Transverse colon (tissue), 3 donors: ENCODE measurements around the gene CDON.

Experiments used
- EP300 ChIP-seq: sonication (generic); formaldehyde crosslinking; IDR thresholded peaks from one replicate; pipeline ENCODE4 v1.6.1; 2017; ENCODE audit warnings: antibody characterized with exemption, low read depth
- POLR2A ChIP-seq: fragments of 450-650 bp; IDR thresholded peaks from one replicate; pipeline ENCODE4 v1.6.1; 2016; ENCODE audit warnings: antibody characterized with exemption, mild to moderate bottlenecking, moderate library complexity
- TF ChIP-seq, protein P1 (sequence below), 5 experiments: fragments of 200-600 bp in 3 of 5; fragments of 450-650 bp in 2 of 5; sonication (generic) in 3 of 5; IDR thresholded peaks; 1 replicate in 2 of 5; 2 replicates in 3 of 5; pipeline ENCODE4 v1.5.1; 2016 to 2017; ENCODE audit warnings: antibody characterized with exemption in 5 of 5, inconsistent platforms in 3 of 5, mild to moderate bottlenecking in 2 of 5, moderate library complexity in 1 of 5

DNA sequence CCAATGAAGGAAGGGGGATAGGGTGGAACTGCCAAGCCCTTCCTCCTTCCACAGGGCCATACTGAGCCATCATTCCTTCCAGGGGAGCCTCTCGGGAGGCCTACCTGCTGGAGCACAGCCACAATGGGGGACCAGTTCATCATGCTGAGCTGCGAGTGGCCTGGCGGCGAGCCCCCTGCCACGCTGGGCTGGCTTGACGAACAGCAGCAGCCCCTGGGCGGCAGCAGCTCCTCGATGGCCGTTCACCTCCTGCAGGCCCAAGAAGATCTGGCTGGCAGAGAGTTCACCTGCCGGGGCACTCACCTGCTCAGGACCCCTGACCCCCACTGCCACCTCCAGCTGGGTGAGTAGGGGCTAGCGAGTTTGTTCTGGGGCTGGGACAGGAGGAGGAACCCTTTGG lies 110.9 kb downstream of the CDON start:
- TF ChIP-seq, protein P1, sequence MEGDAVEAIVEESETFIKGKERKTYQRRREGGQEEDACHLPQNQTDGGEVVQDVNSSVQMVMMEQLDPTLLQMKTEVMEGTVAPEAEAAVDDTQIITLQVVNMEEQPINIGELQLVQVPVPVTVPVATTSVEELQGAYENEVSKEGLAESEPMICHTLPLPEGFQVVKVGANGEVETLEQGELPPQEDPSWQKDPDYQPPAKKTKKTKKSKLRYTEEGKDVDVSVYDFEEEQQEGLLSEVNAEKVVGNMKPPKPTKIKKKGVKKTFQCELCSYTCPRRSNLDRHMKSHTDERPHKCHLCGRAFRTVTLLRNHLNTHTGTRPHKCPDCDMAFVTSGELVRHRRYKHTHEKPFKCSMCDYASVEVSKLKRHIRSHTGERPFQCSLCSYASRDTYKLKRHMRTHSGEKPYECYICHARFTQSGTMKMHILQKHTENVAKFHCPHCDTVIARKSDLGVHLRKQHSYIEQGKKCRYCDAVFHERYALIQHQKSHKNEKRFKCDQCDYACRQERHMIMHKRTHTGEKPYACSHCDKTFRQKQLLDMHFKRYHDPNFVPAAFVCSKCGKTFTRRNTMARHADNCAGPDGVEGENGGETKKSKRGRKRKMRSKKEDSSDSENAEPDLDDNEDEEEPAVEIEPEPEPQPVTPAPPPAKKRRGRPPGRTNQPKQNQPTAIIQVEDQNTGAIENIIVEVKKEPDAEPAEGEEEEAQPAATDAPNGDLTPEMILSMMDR (IDR thresholded peaks at IDR 0.05): no peak
- TF ChIP-seq POLR2A (no peak), EP300 (no peak)
